ENCODE measurements around the gene PROM1.

Gene PROM1

DNA sequence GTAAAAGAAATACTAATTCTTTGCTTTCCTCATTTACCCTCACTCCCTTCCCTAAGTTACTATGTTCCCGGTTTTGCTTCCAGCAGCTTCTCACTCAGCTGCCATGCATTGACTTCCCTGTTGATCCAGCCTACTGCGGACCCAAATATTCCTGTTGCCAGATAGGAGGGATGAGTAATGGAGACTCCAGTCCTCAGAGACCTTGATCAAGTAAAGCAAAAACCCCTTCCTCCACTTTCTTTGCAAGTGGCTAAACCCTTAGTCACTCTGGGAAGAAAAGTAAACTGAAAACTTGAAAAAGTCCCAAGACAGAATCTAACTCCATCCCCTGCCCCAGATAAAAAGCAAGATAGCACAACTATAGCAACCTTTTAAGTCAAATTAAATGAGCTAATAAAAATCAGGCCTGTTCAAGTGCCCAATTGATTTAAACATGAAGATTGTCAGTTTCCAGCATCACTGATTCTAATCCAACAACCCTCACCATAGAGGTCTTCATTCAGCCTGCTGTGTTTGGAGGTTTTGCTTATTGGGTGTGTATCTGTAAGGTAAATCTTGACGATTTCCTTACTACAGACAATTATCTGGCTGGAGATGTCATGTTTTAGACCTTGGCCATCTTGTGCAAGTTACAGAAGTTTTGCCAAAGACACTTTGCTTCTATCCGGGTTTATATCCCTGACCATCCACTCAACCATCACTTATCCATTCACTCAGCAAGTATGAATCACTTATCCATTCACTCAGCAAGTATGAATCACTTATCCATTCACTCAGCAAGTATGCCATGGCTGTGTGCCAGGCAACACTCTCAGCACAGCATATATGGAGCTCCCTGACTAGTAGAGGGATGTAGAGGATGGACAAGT lies 162.9 kb downstream of the PROM1 start:
- peak; percentile 99 for DNase-seq (ENCODE audit: low read depth)
- H3K4me3 ChIP-seq (ENCODE audit: control insufficient read depth, low read depth, low read length) = no peak overlapping the region
- no peak for TF ChIP-seq CTCF (conservative IDR thresholded peaks at IDR 0.05; ENCODE audit: control insufficient read depth, insufficient read depth, low read depth, low read length)

- no peak for DNase-seq (ENCODE audit: low read depth)
- no peak overlapping the region for H3K4me3 ChIP-seq (ENCODE audit: control insufficient read depth, low read depth, low read length)
- no peak for TF ChIP-seq CTCF (conservative IDR thresholded peaks at IDR 0.05; ENCODE audit: control insufficient read depth, insufficient read depth, low read depth, low read length)
These were observed 165.2 kb downstream of the PROM1 start for GRCh38 chr4:15918484-15919129.

Data from fibroblast of mammary gland (primary cell).